Fibroblast of mammary gland (primary cell): Measurements from ENCODE around the gene VWA5B2.

Experiments used
- DNase-seq: peaks from one replicate; pipeline ENCODE4 v3.0.0-alpha.2; 2010; ENCODE audit warnings: low read depth
- H3K4me3 ChIP-seq: 2 replicates; pipeline ENCODE4 v1.5.1; 2011; ENCODE audit warnings: low read depth, mild to moderate bottlenecking, low read length, moderate library complexity; ENCODE audit not compliant: control insufficient read depth
- CTCF ChIP-seq: conservative IDR thresholded peaks from 2 replicates; pipeline ENCODE4 v1.5.1; 2011; ENCODE audit warnings: low read depth, low read length, inconsistent platforms; ENCODE audit not compliant: control insufficient read depth, insufficient read depth

Gene VWA5B2

DNA sequence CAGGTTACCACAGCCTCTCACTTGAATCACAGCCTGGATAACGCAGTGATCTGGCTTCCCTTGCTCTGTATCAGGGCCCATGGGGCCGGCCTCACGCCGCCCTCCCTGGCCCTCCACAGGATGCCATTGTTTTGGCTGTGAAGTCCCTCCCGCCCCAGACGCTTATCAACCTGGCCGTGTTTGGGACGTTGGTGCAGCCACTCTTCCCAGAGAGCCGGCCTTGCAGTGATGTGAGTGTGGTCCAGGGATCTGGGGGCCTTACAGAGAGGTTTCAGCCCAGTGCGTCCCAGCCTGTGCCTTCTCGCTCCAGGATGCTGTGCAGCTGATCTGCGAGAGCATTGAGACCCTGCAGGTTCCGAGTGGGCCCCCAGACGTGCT lies 6.6 kb downstream of the VWA5B2 start:
- H3K4me3 ChIP-seq: no peak overlapping the region
- TF ChIP-seq CTCF: no peak
- no peak for DNase-seq

GRCh38 chr3:184236636-184237035 lies 7.3 kb downstream of the VWA5B2 start:
- no peak for DNase-seq
- no peak for TF ChIP-seq CTCF
- no peak overlapping the region for H3K4me3 ChIP-seq

GRCh38 chr3:184237211-184237610 lies 7.8 kb downstream of the VWA5B2 start:
- no peak overlapping the region for H3K4me3 ChIP-seq
- no peak for TF ChIP-seq CTCF
- DNase-seq: no peak

DNA sequence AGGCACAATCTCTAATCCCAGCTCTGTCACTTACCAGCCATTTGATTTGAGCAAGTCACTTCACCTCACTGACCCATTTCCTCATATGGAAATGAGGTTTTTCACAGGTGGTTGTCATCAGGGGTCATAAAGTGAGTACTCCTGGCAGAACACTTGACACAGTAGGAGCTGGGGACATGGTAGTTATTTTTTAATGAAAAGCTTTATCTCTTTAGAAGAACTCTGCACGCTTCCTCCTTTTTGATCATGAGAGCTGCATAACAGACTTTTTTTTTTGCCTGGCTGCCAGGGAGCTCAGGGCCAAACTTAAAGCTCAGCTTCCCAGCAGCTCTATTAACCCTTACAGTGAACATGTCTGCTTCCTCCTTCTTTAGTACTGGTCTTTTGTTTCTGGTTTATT lies 8.4 kb downstream of the VWA5B2 start:
- DNase-seq: no peak
- H3K4me3 ChIP-seq: no peak overlapping the region
- no peak for TF ChIP-seq CTCF

- TF ChIP-seq CTCF: no peak
- H3K4me3 ChIP-seq: no peak overlapping the region
- DNase-seq: no peak
Measured at GRCh38 chr3:184238246-184238818, 8.9 kb downstream of the VWA5B2 start.

DNA sequence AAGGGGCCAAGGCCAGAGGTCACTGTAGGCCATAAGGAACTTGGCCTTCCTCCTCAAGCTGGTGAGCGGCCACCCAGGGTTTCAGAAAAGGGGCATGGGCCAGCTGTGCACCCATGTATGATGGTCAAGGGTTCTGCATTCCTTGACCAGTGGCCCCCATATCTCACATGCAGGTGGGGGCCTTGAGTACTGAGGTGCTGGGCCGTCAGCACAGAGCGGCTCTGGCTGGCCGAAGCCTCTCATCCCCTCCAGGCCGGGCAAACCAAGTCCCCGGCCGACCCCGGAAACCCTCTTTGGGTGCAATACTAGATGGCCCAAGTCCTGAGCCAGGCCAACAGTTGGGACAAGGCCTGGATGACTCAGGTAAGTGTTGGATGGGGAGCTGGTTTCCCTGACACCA lies 9.8 kb downstream of the VWA5B2 start:
- no peak for DNase-seq
- no peak for TF ChIP-seq CTCF
- H3K4me3 ChIP-seq: no peak overlapping the region

DNA sequence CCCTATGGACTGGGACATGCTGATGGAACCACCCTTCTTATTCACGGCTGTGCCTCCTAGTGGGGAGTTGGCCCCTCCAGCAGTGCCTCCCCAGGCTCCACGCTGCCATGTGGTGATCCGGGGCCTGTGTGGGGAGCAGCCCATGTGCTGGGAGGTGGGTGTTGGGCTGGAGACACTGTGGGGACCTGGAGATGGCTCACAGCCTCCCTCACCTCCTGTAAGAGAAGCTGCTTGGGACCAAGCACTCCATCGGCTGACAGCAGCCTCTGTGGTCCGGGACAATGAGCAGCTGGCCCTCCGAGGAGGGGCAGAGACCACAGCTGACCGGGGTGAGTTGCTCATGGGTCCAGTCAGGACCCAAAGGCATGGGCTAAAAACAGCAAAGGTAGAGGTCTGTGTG lies 10.3 kb downstream of the VWA5B2 start:
- H3K4me3 ChIP-seq: no peak overlapping the region
- DNase-seq: no peak
- no peak for TF ChIP-seq CTCF
